ENCODE data around the gene PTPRN2. TPM values are rescaled to one million over a fixed set of nuclear protein-coding genes. Genes with fewer than 3 reads are reported as not detected.

The PTPRN2 gene
- total RNA-seq, 1 experiment from 2014 or later: 1.1 TPM

DNA sequence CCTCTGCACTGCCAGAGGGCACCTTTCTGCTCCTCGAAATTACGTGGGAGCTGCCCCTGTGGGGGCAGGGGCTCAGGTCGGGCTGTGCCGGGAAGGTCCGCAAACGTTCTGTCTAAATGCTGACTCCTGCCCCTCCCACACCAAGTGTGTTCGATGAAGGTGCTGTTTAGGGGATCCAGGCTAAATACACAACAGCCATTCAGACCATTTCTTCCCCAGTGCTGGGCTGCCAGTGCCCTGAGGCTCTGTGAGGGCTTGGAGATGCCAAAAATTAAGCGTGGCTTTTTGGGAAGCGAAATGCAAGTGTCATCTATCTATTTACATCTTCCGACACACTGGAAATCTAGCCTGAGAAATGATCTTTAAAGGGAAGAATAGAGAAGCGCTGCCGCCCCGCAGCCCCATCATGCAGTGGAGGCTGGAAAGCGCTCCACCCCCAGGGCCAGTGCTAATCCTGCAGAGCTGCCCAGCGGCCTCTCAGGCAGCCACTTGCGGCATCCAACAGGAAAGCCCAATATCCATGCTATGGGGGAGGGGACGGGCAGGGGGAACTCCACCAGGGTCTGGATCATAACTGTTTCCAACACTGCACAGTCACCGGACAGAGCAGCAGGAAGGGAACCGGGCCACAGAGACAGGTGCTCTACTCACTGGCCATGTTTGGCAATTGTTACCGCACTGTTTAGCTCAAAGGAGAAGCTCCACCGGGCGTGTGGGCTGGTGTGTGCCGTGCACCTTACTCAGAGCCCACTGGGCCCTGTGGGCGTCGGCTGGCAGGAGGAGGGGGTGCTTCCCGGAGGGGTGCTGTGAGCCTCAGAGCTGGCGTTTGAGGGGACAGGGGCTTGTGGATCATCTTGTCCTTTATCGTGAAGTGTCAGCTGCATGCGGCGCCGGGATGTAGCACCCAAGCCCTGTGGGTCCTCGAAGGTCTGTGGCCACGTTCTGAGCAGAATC, 1045.3 kb downstream of the PTPRN2 start:
- no peak overlapping the region for H3K27ac ChIP-seq (ENCODE audit: low read length)
- no peaks in the 10 kb centered on the region; the same call in 1 of the 2 replicates for H3K4me1 ChIP-seq (ENCODE audit: control insufficient read depth, insufficient read depth, low read length)
- intact Hi-C loops (cut with micrococcal nuclease; ENCODE audit: unreplicated experiment) (no loop called here), in situ Hi-C loops (cut with HindIII; ENCODE audit: low pct_unique_long_range_greater_than_20kb, low sequenced_read_pairs) (no loop called here)
- ATAC-seq (no peak), DNase-seq (ENCODE audit: low read depth, low spot score) (no peak)
- no TSS peak for BruUV-seq (replicated peaks)
- H3K36me3 ChIP-seq (ENCODE audit: control insufficient read depth, insufficient read depth, low read length): no peaks in the 10 kb centered on the region
- H3K4me3 ChIP-seq (ENCODE audit: low read depth in 2 of 2, low read length in 2 of 2): no peak overlapping the region
- H3K9me3 ChIP-seq (ENCODE audit: control insufficient read depth, insufficient read depth, low read depth, low read length): no peaks in the 10 kb centered on the region
- TF ChIP-seq TCF7L2 (IDR thresholded peaks at IDR 0.05; ENCODE audit: low read depth, low read length): no peak
- TF ChIP-seq, protein P1, sequence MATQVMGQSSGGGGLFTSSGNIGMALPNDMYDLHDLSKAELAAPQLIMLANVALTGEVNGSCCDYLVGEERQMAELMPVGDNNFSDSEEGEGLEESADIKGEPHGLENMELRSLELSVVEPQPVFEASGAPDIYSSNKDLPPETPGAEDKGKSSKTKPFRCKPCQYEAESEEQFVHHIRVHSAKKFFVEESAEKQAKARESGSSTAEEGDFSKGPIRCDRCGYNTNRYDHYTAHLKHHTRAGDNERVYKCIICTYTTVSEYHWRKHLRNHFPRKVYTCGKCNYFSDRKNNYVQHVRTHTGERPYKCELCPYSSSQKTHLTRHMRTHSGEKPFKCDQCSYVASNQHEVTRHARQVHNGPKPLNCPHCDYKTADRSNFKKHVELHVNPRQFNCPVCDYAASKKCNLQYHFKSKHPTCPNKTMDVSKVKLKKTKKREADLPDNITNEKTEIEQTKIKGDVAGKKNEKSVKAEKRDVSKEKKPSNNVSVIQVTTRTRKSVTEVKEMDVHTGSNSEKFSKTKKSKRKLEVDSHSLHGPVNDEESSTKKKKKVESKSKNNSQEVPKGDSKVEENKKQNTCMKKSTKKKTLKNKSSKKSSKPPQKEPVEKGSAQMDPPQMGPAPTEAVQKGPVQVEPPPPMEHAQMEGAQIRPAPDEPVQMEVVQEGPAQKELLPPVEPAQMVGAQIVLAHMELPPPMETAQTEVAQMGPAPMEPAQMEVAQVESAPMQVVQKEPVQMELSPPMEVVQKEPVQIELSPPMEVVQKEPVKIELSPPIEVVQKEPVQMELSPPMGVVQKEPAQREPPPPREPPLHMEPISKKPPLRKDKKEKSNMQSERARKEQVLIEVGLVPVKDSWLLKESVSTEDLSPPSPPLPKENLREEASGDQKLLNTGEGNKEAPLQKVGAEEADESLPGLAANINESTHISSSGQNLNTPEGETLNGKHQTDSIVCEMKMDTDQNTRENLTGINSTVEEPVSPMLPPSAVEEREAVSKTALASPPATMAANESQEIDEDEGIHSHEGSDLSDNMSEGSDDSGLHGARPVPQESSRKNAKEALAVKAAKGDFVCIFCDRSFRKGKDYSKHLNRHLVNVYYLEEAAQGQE (IDR thresholded peaks at IDR 0.05; ENCODE audit: insufficient read depth in 1 of 2, low read depth in 2 of 2, low read length in 1 of 2): no peak
- no peak for TF ChIP-seq SIN3A (IDR thresholded peaks at IDR 0.05; ENCODE audit: borderline replicate concordance, insufficient read depth, low read depth, low read length)
- no peak for TF ChIP-seq POLR2AphosphoS5 (IDR thresholded peaks at IDR 0.05; ENCODE audit: low read depth, low read length)
- TF ChIP-seq, protein P2, sequence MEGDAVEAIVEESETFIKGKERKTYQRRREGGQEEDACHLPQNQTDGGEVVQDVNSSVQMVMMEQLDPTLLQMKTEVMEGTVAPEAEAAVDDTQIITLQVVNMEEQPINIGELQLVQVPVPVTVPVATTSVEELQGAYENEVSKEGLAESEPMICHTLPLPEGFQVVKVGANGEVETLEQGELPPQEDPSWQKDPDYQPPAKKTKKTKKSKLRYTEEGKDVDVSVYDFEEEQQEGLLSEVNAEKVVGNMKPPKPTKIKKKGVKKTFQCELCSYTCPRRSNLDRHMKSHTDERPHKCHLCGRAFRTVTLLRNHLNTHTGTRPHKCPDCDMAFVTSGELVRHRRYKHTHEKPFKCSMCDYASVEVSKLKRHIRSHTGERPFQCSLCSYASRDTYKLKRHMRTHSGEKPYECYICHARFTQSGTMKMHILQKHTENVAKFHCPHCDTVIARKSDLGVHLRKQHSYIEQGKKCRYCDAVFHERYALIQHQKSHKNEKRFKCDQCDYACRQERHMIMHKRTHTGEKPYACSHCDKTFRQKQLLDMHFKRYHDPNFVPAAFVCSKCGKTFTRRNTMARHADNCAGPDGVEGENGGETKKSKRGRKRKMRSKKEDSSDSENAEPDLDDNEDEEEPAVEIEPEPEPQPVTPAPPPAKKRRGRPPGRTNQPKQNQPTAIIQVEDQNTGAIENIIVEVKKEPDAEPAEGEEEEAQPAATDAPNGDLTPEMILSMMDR (IDR thresholded peaks at IDR 0.05): no peak
- no peaks in the 10 kb centered on the region; the same call in 1 of the 2 replicates for H3K27me3 ChIP-seq (ENCODE audit: control insufficient read depth, insufficient read depth, low read length)
- POLR2A ChIA-PET: no interaction called here
- CTCF ChIA-PET: no interaction called here

DNA sequence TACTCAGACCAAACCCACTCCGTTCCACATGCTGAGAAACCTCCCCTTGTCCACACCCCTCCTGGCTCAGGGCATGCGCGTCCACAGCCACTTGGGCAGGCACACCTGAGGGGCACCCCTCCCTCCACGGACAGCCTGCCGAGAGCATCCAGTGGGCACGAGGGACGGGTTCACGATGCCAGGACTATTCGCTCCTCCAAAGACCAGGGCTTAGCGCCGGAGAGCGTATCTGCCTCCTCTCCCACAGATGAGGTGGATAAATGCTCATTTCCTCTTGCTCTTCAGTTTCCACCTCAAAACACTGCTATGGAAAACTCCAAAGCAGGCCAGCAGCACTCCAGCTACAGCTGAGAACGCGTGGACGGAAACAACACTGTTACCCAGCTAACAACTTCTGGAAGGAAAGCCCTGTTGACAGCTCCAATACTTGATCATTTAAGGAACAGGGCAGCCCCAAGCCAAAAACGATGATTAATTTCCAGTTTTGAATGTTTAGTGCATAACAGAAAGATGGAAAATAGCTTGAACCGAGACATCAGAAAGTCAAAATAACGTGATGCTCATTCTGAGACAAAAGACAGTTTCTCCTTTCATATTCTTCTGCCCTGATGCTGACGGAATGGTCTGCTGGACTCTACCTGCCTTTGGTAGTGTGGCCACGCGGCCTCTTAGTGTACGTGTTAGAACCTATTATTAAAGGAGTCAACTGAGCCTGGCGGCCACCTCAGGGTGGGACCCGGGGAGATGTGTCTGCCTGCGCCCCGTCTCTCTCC, 1046.1 kb downstream of the PTPRN2 start:
- H3K36me3 ChIP-seq (ENCODE audit: control insufficient read depth, insufficient read depth, low read length): no peaks in the 10 kb centered on the region
- in situ Hi-C loops (cut with HindIII; ENCODE audit: low pct_unique_long_range_greater_than_20kb, low sequenced_read_pairs) (no loop called here), intact Hi-C loops (cut with micrococcal nuclease; ENCODE audit: unreplicated experiment) (no loop called here)
- no TSS peak for BruUV-seq (replicated peaks)
- no peak overlapping the region for H3K27ac ChIP-seq (ENCODE audit: low read length)
- no peaks in the 10 kb centered on the region; the same call in 1 of the 2 replicates for H3K4me1 ChIP-seq (ENCODE audit: control insufficient read depth, insufficient read depth, low read length)
- H3K9me3 ChIP-seq (ENCODE audit: control insufficient read depth, insufficient read depth, low read depth, low read length): no peaks in the 10 kb centered on the region
- DNase-seq (ENCODE audit: low read depth, low spot score) (no peak), ATAC-seq (no peak)
- CTCF ChIA-PET: no interaction called here
- TF ChIP-seq, protein P1 (IDR thresholded peaks at IDR 0.05; ENCODE audit: insufficient read depth in 1 of 2, low read depth in 2 of 2, low read length in 1 of 2): no peak
- TF ChIP-seq POLR2AphosphoS5 (IDR thresholded peaks at IDR 0.05; ENCODE audit: low read depth, low read length) (no peak), SIN3A (IDR thresholded peaks at IDR 0.05; ENCODE audit: borderline replicate concordance, insufficient read depth, low read depth, low read length) (no peak), TCF7L2 (IDR thresholded peaks at IDR 0.05; ENCODE audit: low read depth, low read length) (no peak)
- TF ChIP-seq, protein P2 (IDR thresholded peaks at IDR 0.05): no peak
- H3K27me3 ChIP-seq (ENCODE audit: control insufficient read depth, insufficient read depth, low read length): no peaks in the 10 kb centered on the region; the same call in 1 of the 2 replicates
- H3K4me3 ChIP-seq (ENCODE audit: low read depth in 2 of 2, low read length in 2 of 2): no peak overlapping the region
- POLR2A ChIA-PET: no interaction called here
